OCI-LY3 (cell line): Measurements from ENCODE around the gene HORMAD2.

Source experiments
- CTCF ChIP-seq: fragments of 200-600, 300-600 bp; sonication (generic); IDR thresholded peaks from 2 replicates; pipeline ENCODE4 v1.5.1; 2014; ENCODE audit warnings: antibody characterized with exemption, low read length, low read depth
- EZH2phosphoT487 ChIP-seq: fragments of 200-600 bp; shearing (Covaris generic); IDR thresholded peaks from 2 replicates; pipeline ENCODE4 v1.6.1; 2018; ENCODE audit warnings: antibody characterized with exemption, mixed run types, low read depth

GRCh38 chr22:30123463-30123862 lies 43.2 kb downstream of the HORMAD2 start:
- TF ChIP-seq CTCF (no peak), EZH2phosphoT487 (no peak)
